ENCODE measurements around the gene FHL2.

The FHL2 gene

DNA sequence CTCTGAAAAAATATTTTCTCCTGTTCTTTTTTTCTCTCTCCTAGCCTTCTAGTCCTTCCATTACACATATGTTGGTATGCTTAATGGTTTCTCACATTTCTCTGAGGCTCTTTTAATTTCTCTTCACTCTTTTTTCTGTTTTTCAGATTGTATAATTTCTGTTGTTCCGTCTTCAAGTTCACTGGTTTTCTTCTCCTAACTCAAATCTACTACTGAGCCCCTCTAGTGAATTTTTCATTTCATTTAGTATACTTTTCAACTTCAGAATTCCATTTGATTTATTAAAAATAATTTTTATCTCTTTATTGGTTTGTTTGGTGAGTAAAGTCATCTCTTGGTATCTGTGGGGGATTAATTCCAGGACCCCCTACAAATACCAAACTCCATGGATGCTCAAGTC is 41.7 kb downstream of the FHL2 start:
- peaks cover 0 to 2% of the 10 kb centered on the region in 2 donors for H3K9me3 ChIP-seq (ENCODE audit: control insufficient read depth in 1 of 2, low read length in 2 of 2)
- no peaks in the 10 kb centered on the region for H3K27me3 ChIP-seq (ENCODE audit: control insufficient read depth in 1 of 2, insufficient read depth in 2 of 2, low read length in 2 of 2)
- no peak overlapping the region for H3K27ac ChIP-seq (ENCODE audit: low read depth, low read length)
- no peak overlapping the region for H3K9ac ChIP-seq (ENCODE audit: low read depth in 1 of 2, low read length in 2 of 2)
- H3K36me3 ChIP-seq (ENCODE audit: control insufficient read depth in 1 of 2, insufficient read depth in 2 of 2, low read length in 2 of 2): peaks cover 29 to 68% of the 10 kb centered on the region in 2 donors
- H3K4me3 ChIP-seq (ENCODE audit: low read depth in 1 of 2, low read length in 2 of 2): no peak overlapping the region
- no peaks in the 10 kb centered on the region for H3K4me1 ChIP-seq (ENCODE audit: control insufficient read depth in 1 of 2, insufficient read depth in 2 of 2, low read length in 2 of 2)

DNA sequence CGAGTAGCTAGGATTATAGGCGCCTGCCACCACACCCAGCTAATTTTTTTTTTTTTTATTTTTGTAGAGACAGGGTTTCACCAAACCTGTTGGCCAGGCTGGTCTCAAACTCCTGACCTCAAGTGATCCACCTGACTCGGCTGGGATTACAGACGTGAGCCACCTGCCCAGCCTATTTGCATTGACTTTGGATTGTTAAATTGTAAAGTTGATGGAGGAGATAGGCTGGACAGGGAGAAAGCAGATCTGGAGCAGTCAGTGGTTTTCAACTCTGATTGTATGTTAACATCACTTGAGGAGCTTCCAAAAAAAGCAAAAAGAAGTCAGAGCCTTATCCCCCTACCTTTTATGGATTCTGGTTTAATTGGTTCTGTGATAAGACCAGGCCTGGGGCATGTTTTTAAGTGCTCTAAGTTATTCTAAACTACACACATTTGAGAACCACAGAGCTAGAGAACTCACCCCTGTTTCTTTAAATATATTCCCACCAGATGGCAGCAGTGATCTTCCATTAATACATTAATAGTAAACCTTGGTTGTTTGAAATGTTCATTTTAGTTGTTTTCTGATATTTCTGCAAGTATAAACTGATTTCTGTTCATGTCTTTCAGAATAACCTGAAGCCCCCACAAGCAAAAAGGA is 54.0 kb downstream of the FHL2 start:
- peaks cover 26 to 60% of the 10 kb centered on the region in 2 donors for H3K36me3 ChIP-seq (ENCODE audit: control insufficient read depth in 1 of 2, insufficient read depth in 2 of 2, low read length in 2 of 2)
- H3K4me3 ChIP-seq (ENCODE audit: low read depth in 1 of 2, low read length in 2 of 2): no peak overlapping the region
- H3K27ac ChIP-seq (ENCODE audit: low read depth, low read length): no peak overlapping the region
- H3K9me3 ChIP-seq (ENCODE audit: control insufficient read depth in 1 of 2, low read length in 2 of 2): no peaks in the 10 kb centered on the region
- H3K27me3 ChIP-seq (ENCODE audit: control insufficient read depth in 1 of 2, insufficient read depth in 2 of 2, low read length in 2 of 2): no peaks in the 10 kb centered on the region
- no peak overlapping the region for H3K9ac ChIP-seq (ENCODE audit: low read depth in 1 of 2, low read length in 2 of 2)
- no peaks in the 10 kb centered on the region for H3K4me1 ChIP-seq (ENCODE audit: control insufficient read depth in 1 of 2, insufficient read depth in 2 of 2, low read length in 2 of 2)

DNA sequence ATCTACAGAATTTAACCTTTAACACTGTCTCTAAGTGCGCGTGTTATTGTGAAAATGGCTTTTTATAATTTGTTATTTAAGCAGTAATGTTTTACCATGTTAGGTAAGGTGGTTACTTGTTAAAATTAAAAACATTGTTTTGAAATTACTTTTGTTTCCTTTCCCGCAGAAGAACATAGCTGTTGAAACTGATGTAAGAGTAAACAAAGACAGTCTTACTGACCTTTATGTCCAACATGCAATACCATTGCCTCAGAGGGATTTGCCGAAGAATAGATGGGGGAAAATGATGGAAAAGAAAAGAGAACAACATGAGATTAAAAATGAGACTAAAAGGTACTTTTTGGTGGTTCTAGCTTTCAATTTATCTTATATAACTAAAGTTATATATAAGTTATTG is 59.4 kb downstream of the FHL2 start:
- Histone ChIP-seq H3K4me1 (ENCODE audit: control insufficient read depth in 1 of 2, insufficient read depth in 2 of 2, low read length in 2 of 2) (peaks cover 13 to 25% of the 10 kb centered on the region in 2 donors), H3K9ac (ENCODE audit: low read depth in 1 of 2, low read length in 2 of 2) (no peak overlapping the region), H3K4me3 (ENCODE audit: low read depth in 1 of 2, low read length in 2 of 2) (no peak overlapping the region), H3K36me3 (ENCODE audit: control insufficient read depth in 1 of 2, insufficient read depth in 2 of 2, low read length in 2 of 2) (peaks cover 16 to 26% of the 10 kb centered on the region in 2 donors), H3K27me3 (ENCODE audit: control insufficient read depth in 1 of 2, insufficient read depth in 2 of 2, low read length in 2 of 2) (no peaks in the 10 kb centered on the region), H3K27ac (ENCODE audit: low read depth, low read length) (no peak overlapping the region), H3K9me3 (ENCODE audit: control insufficient read depth in 1 of 2, low read length in 2 of 2) (no peaks in the 10 kb centered on the region)

DNA sequence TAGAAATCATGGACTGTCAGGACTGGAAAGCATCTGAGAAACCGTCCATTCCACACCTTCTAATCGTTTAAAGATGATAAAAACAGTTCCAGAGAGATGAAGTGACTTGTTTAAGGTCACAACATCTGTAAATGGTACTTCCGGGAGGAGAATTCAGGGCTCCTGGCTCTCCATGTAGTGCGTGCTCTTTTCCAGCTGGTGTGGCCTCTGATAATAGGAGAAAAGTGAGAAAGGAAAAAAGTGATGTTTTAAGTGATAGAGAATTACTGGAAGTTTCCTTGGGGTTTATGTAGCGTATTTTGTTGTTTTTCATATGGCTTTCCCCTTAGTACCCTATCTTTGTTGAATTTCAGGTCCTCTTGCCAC is 60.8 kb downstream of the FHL2 start:
- Histone ChIP-seq H3K9me3 (ENCODE audit: control insufficient read depth in 1 of 2, low read length in 2 of 2) (no peaks in the 10 kb centered on the region), H3K4me3 (ENCODE audit: low read depth in 1 of 2, low read length in 2 of 2) (peak overlapping the region; percentile 93 to 95), H3K9ac (ENCODE audit: low read depth in 1 of 2, low read length in 2 of 2) (peak overlapping the region; percentile 87 to 89), H3K36me3 (ENCODE audit: control insufficient read depth in 1 of 2, insufficient read depth in 2 of 2, low read length in 2 of 2) (peaks cover 14 to 20% of the 10 kb centered on the region in 2 donors), H3K27me3 (ENCODE audit: control insufficient read depth in 1 of 2, insufficient read depth in 2 of 2, low read length in 2 of 2) (no peaks in the 10 kb centered on the region), H3K27ac (ENCODE audit: low read depth, low read length) (peak overlapping the region; percentile 36), H3K4me1 (ENCODE audit: control insufficient read depth in 1 of 2, insufficient read depth in 2 of 2, low read length in 2 of 2) (peaks cover 13 to 25% of the 10 kb centered on the region in 2 donors)

DNA sequence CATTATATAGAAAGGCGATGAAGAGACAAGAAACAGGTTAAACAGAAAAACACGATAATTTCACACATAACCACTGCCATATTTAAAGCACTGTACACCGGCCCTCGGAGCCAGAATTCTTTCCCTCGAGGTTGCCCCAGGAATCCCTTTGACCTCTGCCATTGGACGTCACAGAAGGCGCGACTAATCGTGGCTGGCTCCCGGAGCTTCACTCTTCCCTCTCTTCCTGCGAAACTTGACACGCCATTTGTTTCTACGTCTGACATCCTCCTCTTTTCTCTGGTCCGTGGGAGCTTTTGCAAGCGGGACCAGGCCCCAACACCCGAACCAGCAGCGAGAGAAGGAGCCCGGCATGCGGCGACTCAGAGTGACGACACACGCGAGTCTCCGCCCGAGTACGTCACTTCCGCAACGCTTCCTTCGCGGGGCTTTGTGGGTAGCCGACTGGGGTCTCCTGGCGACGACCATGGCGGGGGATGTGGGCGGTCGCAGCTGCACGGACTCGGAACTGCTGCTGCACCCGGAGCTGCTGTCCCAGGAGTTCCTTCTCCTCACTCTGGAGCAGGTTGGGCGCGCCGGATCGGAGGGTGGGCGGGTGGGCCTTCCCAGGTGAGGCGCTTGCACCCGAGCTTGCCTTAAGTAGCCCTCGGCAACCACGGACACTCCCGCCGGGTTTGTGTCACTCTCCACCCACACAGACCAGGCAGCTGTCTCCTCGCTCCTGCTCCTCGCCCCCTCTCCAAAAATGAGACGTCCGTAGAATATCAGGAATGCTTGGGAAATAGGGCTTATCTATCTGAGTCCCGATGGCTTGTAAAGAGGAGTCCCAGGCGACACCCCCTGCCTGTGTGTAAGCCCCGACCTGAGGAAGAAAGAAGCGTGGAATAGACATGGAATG is 61.5 kb downstream of the FHL2 start, which contains the start of gene C2orf49:
Gene C2orf49, plus strand, starts transcription at position 419 of the 898 bp plus-strand sequence. Its CDS starts 48 bp downstream, at position 467.
- no peaks in the 10 kb centered on the region for H3K27me3 ChIP-seq (ENCODE audit: control insufficient read depth in 1 of 2, insufficient read depth in 2 of 2, low read length in 2 of 2)
- peak within 1 kb of the TSS; percentile 94 for H3K27ac ChIP-seq (ENCODE audit: low read depth, low read length)
- no peaks in the 10 kb centered on the region for H3K9me3 ChIP-seq (ENCODE audit: control insufficient read depth in 1 of 2, low read length in 2 of 2)
- peak within 1 kb of the TSS; percentile 87 to 89 for H3K9ac ChIP-seq (ENCODE audit: low read depth in 1 of 2, low read length in 2 of 2)
- H3K4me3 ChIP-seq (ENCODE audit: low read depth in 1 of 2, low read length in 2 of 2): peak within 1 kb of the TSS; percentile 93 to 95
- H3K36me3 ChIP-seq (ENCODE audit: control insufficient read depth in 1 of 2, insufficient read depth in 2 of 2, low read length in 2 of 2): peaks cover 10 to 17% of the 10 kb centered on the region in 2 donors
- H3K4me1 ChIP-seq (ENCODE audit: control insufficient read depth in 1 of 2, insufficient read depth in 2 of 2, low read length in 2 of 2): peaks cover 13 to 25% of the 10 kb centered on the region in 2 donors

DNA sequence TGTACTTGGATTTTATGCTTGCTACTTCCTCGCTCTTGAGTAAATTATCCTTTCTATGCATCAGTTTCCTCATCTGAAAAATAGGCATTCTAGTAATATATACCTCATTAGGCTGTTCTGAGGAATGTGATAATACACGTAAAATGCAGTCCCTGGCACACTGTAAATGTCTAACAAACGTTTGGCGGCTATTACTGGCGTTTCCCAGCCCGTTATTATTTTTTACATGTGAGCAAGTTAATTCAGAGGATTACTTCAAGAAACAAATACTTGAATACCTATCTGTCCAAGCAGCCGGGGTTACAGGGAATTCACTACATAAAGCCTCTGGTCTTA is 62.1 kb downstream of the FHL2 start:
- no peaks in the 10 kb centered on the region for H3K9me3 ChIP-seq (ENCODE audit: control insufficient read depth in 1 of 2, low read length in 2 of 2)
- H3K27ac ChIP-seq (ENCODE audit: low read depth, low read length): peak overlapping the region; percentile 94
- H3K27me3 ChIP-seq (ENCODE audit: control insufficient read depth in 1 of 2, insufficient read depth in 2 of 2, low read length in 2 of 2): no peaks in the 10 kb centered on the region
- H3K4me1 ChIP-seq (ENCODE audit: control insufficient read depth in 1 of 2, insufficient read depth in 2 of 2, low read length in 2 of 2): peaks cover 13 to 25% of the 10 kb centered on the region in 2 donors
- H3K9ac ChIP-seq (ENCODE audit: low read depth in 1 of 2, low read length in 2 of 2): peak overlapping the region; percentile 87 to 89
- H3K4me3 ChIP-seq (ENCODE audit: low read depth in 1 of 2, low read length in 2 of 2): peak overlapping the region; percentile 93 to 95
- H3K36me3 ChIP-seq (ENCODE audit: control insufficient read depth in 1 of 2, insufficient read depth in 2 of 2, low read length in 2 of 2): peaks cover 10 to 15% of the 10 kb centered on the region in 2 donors

DNA sequence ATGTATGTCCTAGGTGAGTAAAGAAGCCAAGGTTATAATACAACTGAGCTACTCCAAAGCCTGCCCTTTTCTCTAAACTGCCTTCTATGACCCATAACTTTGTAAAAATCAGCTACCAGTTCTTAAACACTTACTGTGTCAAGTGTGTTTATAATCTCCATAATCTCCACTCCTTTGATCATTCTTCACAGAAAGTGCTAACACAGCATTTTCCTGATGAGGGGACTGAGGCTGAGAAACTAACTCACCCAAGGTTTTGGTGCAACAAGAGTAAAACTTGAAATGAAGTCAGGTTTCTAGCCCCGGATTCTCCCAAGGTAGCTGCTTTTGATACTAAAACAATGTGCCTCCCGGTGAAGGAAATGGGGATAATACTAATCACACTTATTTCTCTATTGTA is 63.4 kb downstream of the FHL2 start:
- peaks cover 3 to 5% of the 10 kb centered on the region in 2 donors for H3K36me3 ChIP-seq (ENCODE audit: control insufficient read depth in 1 of 2, insufficient read depth in 2 of 2, low read length in 2 of 2)
- H3K9me3 ChIP-seq (ENCODE audit: control insufficient read depth in 1 of 2, low read length in 2 of 2): no peaks in the 10 kb centered on the region
- H3K27ac ChIP-seq (ENCODE audit: low read depth, low read length): no peak overlapping the region

DNA sequence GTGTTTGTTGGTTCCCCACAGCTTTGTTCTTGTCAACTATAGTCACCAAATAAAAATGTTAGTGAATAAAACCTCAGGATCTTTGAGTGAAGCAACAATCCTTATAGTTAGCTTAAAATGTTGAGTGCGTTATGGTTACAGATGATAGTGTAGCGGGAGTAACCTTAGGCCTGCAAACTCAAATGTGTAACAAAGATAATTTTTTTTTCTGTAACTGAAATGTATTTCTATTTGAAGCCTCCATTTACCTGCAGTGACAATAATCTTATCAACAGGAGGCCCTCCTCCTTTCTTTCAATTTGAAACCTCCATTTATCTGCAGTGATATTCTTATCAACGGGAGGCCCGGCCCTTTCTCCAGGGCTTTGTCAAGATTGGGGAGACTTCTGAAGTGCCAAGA is 64.6 kb downstream of the FHL2 start:
- Histone ChIP-seq H3K4me1 (ENCODE audit: control insufficient read depth in 1 of 2, insufficient read depth in 2 of 2, low read length in 2 of 2) (peaks cover 23 to 32% of the 10 kb centered on the region in 2 donors), H3K4me3 (ENCODE audit: low read depth in 1 of 2, low read length in 2 of 2) (no peak overlapping the region), H3K27me3 (ENCODE audit: control insufficient read depth in 1 of 2, insufficient read depth in 2 of 2, low read length in 2 of 2) (no peaks in the 10 kb centered on the region), H3K9ac (ENCODE audit: low read depth in 1 of 2, low read length in 2 of 2) (no peak overlapping the region), H3K36me3 (ENCODE audit: control insufficient read depth in 1 of 2, insufficient read depth in 2 of 2, low read length in 2 of 2) (peaks cover 0 to 3% of the 10 kb centered on the region in 2 donors), H3K27ac (ENCODE audit: low read depth, low read length) (no peak overlapping the region), H3K9me3 (ENCODE audit: control insufficient read depth in 1 of 2, low read length in 2 of 2) (no peaks in the 10 kb centered on the region)

More for the DNA sequence above, 63.4 kb downstream of the FHL2 start:
- no peaks in the 10 kb centered on the region for H3K27me3 ChIP-seq (ENCODE audit: control insufficient read depth in 1 of 2, insufficient read depth in 2 of 2, low read length in 2 of 2)
- H3K4me3 ChIP-seq (ENCODE audit: low read depth in 1 of 2, low read length in 2 of 2): no peak overlapping the region
- no peak overlapping the region for H3K9ac ChIP-seq (ENCODE audit: low read depth in 1 of 2, low read length in 2 of 2)
- H3K4me1 ChIP-seq (ENCODE audit: control insufficient read depth in 1 of 2, insufficient read depth in 2 of 2, low read length in 2 of 2): peaks cover 19 to 29% of the 10 kb centered on the region in 2 donors

DNA sequence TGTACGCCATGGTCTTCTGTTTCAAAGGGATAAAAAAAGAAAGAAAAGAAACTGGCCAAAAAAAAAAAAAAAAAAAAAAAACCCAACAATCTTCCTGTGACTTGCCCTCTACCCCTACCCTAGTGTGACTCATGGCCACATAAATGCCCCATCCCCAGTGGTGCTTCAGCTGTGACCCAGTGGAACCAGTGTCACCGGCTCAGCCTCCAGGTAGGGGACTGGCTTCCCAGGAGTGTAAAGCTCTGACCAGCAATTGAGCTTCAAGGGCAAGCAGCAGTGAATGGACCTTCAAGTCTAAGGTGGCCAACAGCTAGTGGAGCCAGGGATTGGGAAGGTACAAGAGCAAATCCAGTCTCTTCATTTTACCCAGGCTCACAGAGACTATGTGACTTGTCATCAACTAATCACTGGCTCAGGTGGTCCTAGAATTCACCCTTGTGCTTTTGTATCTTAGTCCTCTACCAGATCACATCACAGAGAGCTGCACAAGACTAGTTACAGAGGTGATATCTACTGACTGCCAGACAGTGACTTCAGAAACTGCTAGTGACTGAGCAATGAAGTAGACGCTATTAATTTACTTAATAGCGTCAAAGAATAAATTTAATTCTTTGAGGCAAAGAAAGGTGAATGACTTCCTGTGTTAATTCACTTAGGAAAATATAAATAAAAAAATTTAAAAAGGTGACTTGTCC is 68.0 kb downstream of the FHL2 start:
- Histone ChIP-seq H3K27ac (ENCODE audit: low read depth, low read length) (no peak overlapping the region), H3K4me3 (ENCODE audit: low read depth in 1 of 2, low read length in 2 of 2) (peak overlapping the region; percentile 70 to 74), H3K9ac (ENCODE audit: low read depth in 1 of 2, low read length in 2 of 2) (peak overlapping the region in 1 of 2 donors; percentile 64), H3K9me3 (ENCODE audit: control insufficient read depth in 1 of 2, low read length in 2 of 2) (no peaks in the 10 kb centered on the region), H3K27me3 (ENCODE audit: control insufficient read depth in 1 of 2, insufficient read depth in 2 of 2, low read length in 2 of 2) (no peaks in the 10 kb centered on the region), H3K4me1 (ENCODE audit: control insufficient read depth in 1 of 2, insufficient read depth in 2 of 2, low read length in 2 of 2) (peaks cover 20 to 22% of the 10 kb centered on the region in 2 donors), H3K36me3 (ENCODE audit: control insufficient read depth in 1 of 2, insufficient read depth in 2 of 2, low read length in 2 of 2) (no peaks in the 10 kb centered on the region)

Measured in duodenal mucosa (tissue), 2 donors.